ENCODE measurements around the gene TNKS2. TPM values are rescaled to one million over a fixed set of nuclear protein-coding genes. Genes with fewer than 3 reads are reported as not detected.

Gene TNKS2
- total RNA-seq, 1 donor from 2014 or later: 56.2 TPM

GRCh38 chr10:91771907-91772306 lies 26.3 kb upstream of the TNKS2 start:
- H3K27me3 ChIP-seq (ENCODE audit: insufficient read depth, low read length): no peaks in the 10 kb centered on the region
- H3K4me1 ChIP-seq (ENCODE audit: insufficient read depth, low read length): no peaks in the 10 kb centered on the region
- H3K9me3 Mint-ChIP-seq (ENCODE audit: unreplicated experiment): no peaks in the 10 kb centered on the region
- H2AFZ ChIP-seq (ENCODE audit: low read depth, low read length): no peak overlapping the region
- no peak overlapping the region for H3K9ac ChIP-seq (ENCODE audit: low read length)
- TF ChIP-seq EZH2 (IDR thresholded peaks at IDR 0.05; ENCODE audit: insufficient read depth, low read length) (no peak), CTCF (IDR thresholded peaks at IDR 0.05; ENCODE audit: insufficient read depth, low read depth, low read length) (no peak)
- no peak overlapping the region for H3K4me3 Mint-ChIP-seq (ENCODE audit: unreplicated experiment)
- no peaks in the 10 kb centered on the region for H3K4me1 Mint-ChIP-seq (ENCODE audit: low read depth, unreplicated experiment)
- H3K79me2 ChIP-seq (ENCODE audit: insufficient read depth, low read length): no peaks in the 10 kb centered on the region
- peaks cover 2% of the 10 kb centered on the region for H3K9me3 ChIP-seq (ENCODE audit: insufficient read depth, low read depth, low read length)
- H3K4me2 ChIP-seq (ENCODE audit: low read length): no peak overlapping the region
- no peak overlapping the region for H3K4me3 ChIP-seq (ENCODE audit: insufficient read depth, low read depth, low read length)
- no peak overlapping the region for H3K27ac ChIP-seq (ENCODE audit: low read depth, low read length)
- no peak overlapping the region for H3K27ac Mint-ChIP-seq (ENCODE audit: unreplicated experiment)
- no peaks in the 10 kb centered on the region for H3K36me3 ChIP-seq (ENCODE audit: insufficient read depth, low read length)
- no peaks in the 10 kb centered on the region for H3K36me3 Mint-ChIP-seq (ENCODE audit: low read depth, unreplicated experiment)
- DNase-seq (ENCODE audit: low read depth): no peak
- no peak for FAIRE-seq
- H4K20me1 ChIP-seq (ENCODE audit: insufficient read depth, low read length): no peaks in the 10 kb centered on the region
- no peaks in the 10 kb centered on the region for H3K27me3 Mint-ChIP-seq (ENCODE audit: low read depth, unreplicated experiment)

GRCh38 chr10:91772461-91772860 lies 25.8 kb upstream of the TNKS2 start:
- Mint-ChIP-seq H3K4me1 (ENCODE audit: low read depth, unreplicated experiment) (no peaks in the 10 kb centered on the region), H3K4me3 (ENCODE audit: unreplicated experiment) (no peak overlapping the region), H3K27me3 (ENCODE audit: low read depth, unreplicated experiment) (no peaks in the 10 kb centered on the region), H3K36me3 (ENCODE audit: low read depth, unreplicated experiment) (no peaks in the 10 kb centered on the region), H3K27ac (ENCODE audit: unreplicated experiment) (no peak overlapping the region), H3K9me3 (ENCODE audit: unreplicated experiment) (no peaks in the 10 kb centered on the region)
- no peak overlapping the region for H3K4me2 ChIP-seq (ENCODE audit: low read length)
- H3K27ac ChIP-seq (ENCODE audit: low read depth, low read length): no peak overlapping the region
- no peaks in the 10 kb centered on the region for H3K36me3 ChIP-seq (ENCODE audit: insufficient read depth, low read length)
- peaks cover 2% of the 10 kb centered on the region for H3K9me3 ChIP-seq (ENCODE audit: insufficient read depth, low read depth, low read length)
- no peaks in the 10 kb centered on the region for H3K4me1 ChIP-seq (ENCODE audit: insufficient read depth, low read length)
- no peaks in the 10 kb centered on the region for H3K27me3 ChIP-seq (ENCODE audit: insufficient read depth, low read length)
- DNase-seq (ENCODE audit: low read depth): no peak
- no peak overlapping the region for H3K9ac ChIP-seq (ENCODE audit: low read length)
- no peaks in the 10 kb centered on the region for H4K20me1 ChIP-seq (ENCODE audit: insufficient read depth, low read length)
- H3K4me3 ChIP-seq (ENCODE audit: insufficient read depth, low read depth, low read length): no peak overlapping the region
- no peak overlapping the region for H2AFZ ChIP-seq (ENCODE audit: low read depth, low read length)
- FAIRE-seq: no peak
- no peak for TF ChIP-seq CTCF (IDR thresholded peaks at IDR 0.05; ENCODE audit: insufficient read depth, low read depth, low read length)
- no peaks in the 10 kb centered on the region for H3K79me2 ChIP-seq (ENCODE audit: insufficient read depth, low read length)

- Mint-ChIP-seq H3K36me3 (ENCODE audit: low read depth, unreplicated experiment) (no peaks in the 10 kb centered on the region), H3K4me3 (ENCODE audit: unreplicated experiment) (no peak overlapping the region), H3K9me3 (ENCODE audit: unreplicated experiment) (no peaks in the 10 kb centered on the region), H3K27me3 (ENCODE audit: low read depth, unreplicated experiment) (no peaks in the 10 kb centered on the region), H3K27ac (ENCODE audit: unreplicated experiment) (no peak overlapping the region), H3K4me1 (ENCODE audit: low read depth, unreplicated experiment) (no peaks in the 10 kb centered on the region)
- no peak for FAIRE-seq
- H3K4me3 ChIP-seq (ENCODE audit: insufficient read depth, low read depth, low read length): no peak overlapping the region
- no peak for DNase-seq (ENCODE audit: low read depth)
- no peaks in the 10 kb centered on the region for H4K20me1 ChIP-seq (ENCODE audit: insufficient read depth, low read length)
- no peak overlapping the region for H3K4me2 ChIP-seq (ENCODE audit: low read length)
- TF ChIP-seq EZH2 (IDR thresholded peaks at IDR 0.05; ENCODE audit: insufficient read depth, low read length) (no peak), CTCF (IDR thresholded peaks at IDR 0.05; ENCODE audit: insufficient read depth, low read depth, low read length) (no peak)
- no peak overlapping the region for H3K27ac ChIP-seq (ENCODE audit: low read depth, low read length)
- H3K9me3 ChIP-seq (ENCODE audit: insufficient read depth, low read depth, low read length): peaks cover 2% of the 10 kb centered on the region
- no peaks in the 10 kb centered on the region for H3K79me2 ChIP-seq (ENCODE audit: insufficient read depth, low read length)
- no peaks in the 10 kb centered on the region for H3K36me3 ChIP-seq (ENCODE audit: insufficient read depth, low read length)
- H3K27me3 ChIP-seq (ENCODE audit: insufficient read depth, low read length): no peaks in the 10 kb centered on the region
- H2AFZ ChIP-seq (ENCODE audit: low read depth, low read length): no peak overlapping the region
- no peaks in the 10 kb centered on the region for H3K4me1 ChIP-seq (ENCODE audit: insufficient read depth, low read length)
- no peak overlapping the region for H3K9ac ChIP-seq (ENCODE audit: low read length)
Observed at GRCh38 chr10:91772869-91773268, 25.4 kb upstream of the TNKS2 start.
